ENCODE measurements around the gene TAS2R40.
"Not testable (repeated sequence)": the region's sequence is repeated elsewhere in the genome, so short reads cannot be mapped to it uniquely, and the experiment has no call there.

TAS2R40 gene

GRCh38 chr7:143250822-143251221, 29.0 kb downstream of the TAS2R40 start:
- no peak for DNase-seq (ENCODE audit: low spot score)

GRCh38 chr7:143252006-143252405, 30.2 kb downstream of the TAS2R40 start:
- DNase-seq (ENCODE audit: low spot score) = no peak

DNA sequence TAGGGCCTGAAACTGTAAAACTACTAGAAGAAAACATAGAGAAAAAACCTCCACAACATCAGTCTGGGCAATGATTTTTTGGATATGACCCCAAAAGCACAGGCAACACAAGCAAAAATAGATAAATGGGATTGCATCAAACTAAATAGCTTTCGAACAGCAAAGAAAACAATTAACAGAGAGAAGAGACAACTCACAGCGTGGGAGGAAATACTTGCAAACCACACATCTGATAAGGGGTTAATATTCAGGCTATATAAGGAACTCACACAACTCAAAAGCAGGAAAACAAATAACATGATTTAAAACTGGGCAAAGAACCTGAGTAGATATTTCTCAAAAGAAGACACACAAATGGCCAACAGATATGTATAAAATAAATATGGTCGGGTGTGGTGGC, 33.7 kb downstream of the TAS2R40 start:
- DNase-seq (ENCODE audit: low spot score) = no peak

DNA sequence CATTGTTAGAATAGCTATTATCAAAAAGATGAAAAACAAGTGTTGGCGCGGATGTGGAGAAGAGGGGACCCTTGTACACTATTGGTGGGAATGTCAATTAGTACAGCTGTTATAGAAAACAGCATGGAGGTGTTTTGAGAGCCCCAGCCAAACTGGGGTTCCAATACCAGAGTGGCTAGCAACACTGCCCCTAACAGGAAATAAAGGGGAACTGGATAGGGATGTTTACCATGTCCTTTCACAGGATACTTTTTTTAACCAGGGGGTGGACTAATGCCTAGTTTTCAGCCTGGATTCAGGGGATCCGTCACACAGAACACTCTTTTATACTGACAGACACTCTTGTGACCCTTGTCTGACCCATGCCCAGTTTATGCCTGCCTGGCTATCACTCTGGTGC, 34.5 kb downstream of the TAS2R40 start:
- no peak for DNase-seq (ENCODE audit: low spot score)

DNA sequence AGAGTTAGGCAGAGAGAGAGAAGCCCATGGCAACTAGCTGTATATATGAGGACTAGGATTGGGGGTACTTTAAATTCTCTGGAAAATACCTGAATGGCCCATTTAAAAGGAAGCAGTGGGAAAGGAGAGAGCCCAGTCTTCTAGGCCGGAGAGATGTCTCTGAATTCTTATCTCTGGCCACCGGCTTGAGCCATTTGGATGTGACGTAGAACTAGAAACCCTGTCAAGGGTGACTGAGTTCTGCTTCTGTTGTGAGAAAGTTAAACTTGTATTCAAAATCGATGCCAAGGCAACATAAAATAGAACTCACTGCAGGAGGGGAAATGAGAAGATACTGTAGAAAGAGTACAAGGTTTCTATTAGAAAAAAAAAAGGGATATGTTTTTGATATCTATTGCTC, 35.1 kb downstream of the TAS2R40 start:
- no peak for DNase-seq (ENCODE audit: low spot score)

DNA sequence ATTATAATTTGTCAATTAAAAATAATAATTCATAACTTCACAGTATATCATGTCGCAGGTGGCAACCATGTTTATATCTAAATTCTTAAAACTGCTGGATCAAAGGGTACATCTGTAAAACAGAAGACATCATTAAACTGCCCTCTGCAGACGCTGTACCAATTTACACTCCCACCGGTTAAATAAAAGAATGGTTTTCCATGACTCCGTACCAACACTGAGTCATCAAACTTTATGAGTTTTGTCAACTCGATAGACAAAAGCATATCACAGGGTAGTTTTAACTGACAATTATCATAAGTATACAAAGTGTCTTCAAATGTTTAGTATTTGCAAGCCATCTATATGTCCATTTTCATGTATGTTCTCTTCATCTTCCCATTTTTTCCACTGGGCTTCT, 35.7 kb downstream of the TAS2R40 start:
- DNase-seq (ENCODE audit: low spot score) = no peak

DNA sequence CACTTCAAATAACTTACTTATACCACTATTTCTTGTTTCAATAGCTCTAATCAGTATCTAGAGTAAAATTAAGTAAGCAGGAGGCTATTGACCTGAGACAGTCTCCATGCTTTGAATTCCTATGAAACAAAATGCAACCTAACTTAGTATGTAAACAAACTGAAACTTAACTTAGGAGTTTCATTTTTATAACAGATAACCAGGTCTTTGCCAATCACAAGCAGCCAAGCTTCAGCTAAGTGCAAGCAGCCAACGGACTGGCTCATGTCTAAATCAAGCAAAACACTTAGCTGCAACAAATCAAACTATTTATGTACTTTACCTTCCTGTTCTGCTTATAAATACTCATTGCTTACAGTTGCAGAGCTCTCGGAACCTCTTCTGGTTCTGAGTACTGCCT, 37.0 kb downstream of the TAS2R40 start:
- DNase-seq (ENCODE audit: low spot score) = no peak

- DNase-seq (ENCODE audit: low spot score) = no peak
Measured at GRCh38 chr7:143259765-143260164, 37.9 kb downstream of the TAS2R40 start.

DNA sequence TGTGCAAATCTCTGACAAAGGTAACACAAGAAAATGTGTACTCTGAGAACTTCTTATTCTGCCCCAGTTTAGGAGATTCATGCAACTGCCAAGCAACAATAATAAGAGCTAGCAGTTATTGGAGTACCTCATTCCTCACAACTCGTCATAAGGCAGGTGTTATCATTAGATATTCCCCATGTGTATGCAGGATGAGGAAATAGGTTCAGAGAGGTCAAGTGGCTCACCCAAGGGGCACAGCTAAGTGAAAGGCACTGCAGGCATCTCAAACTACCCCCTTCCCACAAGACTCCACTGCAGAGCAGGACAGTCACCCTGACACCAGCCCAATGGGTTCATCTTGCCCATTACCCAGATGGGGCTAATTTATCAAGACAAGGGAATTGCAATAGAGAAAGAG, 40.1 kb downstream of the TAS2R40 start:
- DNase-seq (ENCODE audit: low spot score) = no peak

DNA sequence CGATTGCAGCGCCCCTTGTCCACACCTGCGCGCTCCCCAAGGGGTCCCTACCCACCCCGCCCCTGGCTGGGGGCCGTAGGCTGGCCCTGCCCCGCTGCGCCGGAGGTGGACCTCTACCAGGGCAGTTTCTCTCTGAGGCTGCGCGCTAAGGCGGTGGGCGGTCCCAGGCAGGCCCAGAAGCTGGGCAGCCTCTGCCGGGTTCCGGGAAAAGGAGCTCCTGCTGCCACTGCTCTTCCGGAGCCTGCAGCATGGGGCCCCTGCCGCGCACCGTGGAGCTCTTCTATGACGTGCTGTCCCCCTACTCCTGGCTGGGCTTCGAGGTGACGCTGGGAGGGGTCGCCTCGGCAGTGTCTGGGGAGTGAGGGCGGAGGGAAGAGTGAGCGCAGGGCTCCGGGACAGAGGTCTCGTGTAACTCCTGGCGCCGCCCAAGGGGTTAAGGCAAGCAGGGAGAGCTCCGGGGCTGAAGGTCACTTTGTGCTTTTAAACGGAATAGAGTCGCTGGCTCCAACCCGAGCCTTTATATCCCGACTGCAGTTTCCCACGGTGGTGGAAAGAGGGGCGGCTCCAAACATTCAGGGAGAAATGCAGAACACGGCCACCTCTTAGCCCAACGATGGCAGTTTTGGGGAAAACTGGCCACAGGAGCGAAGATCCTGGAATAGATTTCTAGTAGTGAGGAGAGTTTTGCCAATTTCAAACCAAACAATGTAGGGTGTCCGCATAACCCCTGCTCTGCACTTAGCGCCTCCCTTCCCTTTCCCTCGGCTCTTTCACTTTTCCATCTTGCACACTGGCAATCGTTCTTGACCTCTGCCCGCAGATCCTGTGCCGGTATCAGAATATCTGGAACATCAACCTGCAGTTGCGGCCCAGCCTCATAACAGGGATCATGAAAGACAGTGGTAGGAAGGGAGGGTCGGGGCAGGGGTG, 41.7 kb downstream of the TAS2R40 start, which contains the start of gene GSTK1:
Gene GSTK1, plus strand, starts transcription at position 176 of the 930 bp plus-strand sequence. Its CDS starts 73 bp downstream, at position 249.
- DNase-seq (ENCODE audit: low spot score) = peak; percentile 88

GRCh38 chr7:143264196-143264568, 42.3 kb downstream of the TAS2R40 start:
- not testable (repeated sequence) for DNase-seq (ENCODE audit: low spot score)

DNA sequence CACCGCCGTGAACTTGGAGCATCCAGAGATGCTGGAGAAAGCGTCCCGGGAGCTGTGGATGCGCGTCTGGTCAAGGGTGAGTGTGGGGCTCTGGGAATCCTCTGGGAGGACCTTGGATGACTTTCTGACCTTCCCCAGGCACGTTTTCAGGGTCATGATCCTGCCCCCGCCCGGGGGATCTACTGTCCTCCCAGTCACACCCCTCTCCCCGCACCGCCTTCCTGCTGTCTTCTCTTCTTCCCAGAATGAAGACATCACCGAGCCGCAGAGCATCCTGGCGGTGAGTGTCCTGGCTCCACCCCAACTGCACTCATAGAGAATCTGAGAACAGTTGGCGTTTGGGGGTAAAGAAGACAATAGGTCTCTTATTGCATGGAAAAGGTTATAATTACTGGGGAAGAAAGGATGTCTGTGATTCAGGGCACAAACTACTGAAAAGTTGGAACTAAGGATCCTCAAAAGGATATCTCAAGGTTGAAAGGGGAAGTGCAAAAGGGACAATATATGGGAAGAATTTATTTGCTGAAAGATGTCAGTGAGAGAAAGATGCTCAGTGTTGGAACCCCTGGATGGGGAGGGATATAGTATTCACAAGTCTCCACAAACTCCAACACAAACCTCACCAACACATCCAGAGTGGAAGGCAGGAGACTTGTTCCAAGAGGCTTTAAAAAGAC, 43.3 kb downstream of the TAS2R40 start:
- DNase-seq (ENCODE audit: low spot score) = no peak

- DNase-seq (ENCODE audit: low spot score) = no peak
Measured at GRCh38 chr7:143269251-143269650, 47.4 kb downstream of the TAS2R40 start.

DNA sequence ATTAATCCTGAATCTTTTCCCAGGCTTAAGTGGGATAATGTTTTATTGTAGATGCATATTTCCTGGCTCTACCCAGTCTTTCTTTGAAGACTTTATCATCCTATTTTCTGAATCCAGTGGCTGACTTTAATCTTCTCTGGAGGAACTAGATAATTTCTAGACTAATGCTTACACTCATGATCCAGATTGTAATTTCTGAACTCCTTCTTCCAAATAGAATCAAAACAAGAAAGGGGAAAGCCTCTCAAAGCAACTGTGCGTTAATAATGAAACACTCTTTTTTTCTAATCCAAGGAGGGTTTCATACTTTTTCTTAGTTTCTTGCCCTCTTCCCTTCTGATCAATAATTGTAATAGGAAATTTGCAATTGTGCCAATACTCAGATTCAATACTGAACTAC, 49.4 kb downstream of the TAS2R40 start:
- no peak for DNase-seq (ENCODE audit: low spot score)

All from left forelimb (tissue), 1 donor.